NCI-H748 (cell line): Measurements from ENCODE around the gene IZUMO3.
"Not testable (repeated sequence)": the region's sequence is repeated elsewhere in the genome, so short reads cannot be mapped to it uniquely, and the experiment has no call there.

ENCODE experiments used
- DNase-seq: peaks from one replicate; lab custom pipeline; 2025; ENCODE audit not compliant: unreplicated experiment; lab: John Stamatoyannopoulos, UW

IZUMO3 gene, protein sequence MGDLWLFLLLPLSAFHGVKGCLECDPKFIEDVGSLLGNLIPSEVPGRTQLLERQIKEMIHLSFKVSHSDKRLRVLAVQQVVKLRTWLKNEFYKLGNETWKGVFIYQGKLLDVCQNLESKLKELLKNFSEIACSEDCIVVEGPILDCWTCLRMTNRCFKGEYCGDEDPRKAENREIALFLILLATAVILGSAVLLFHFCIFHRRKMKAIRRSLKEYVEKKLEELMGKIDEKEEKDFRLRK

DNA sequence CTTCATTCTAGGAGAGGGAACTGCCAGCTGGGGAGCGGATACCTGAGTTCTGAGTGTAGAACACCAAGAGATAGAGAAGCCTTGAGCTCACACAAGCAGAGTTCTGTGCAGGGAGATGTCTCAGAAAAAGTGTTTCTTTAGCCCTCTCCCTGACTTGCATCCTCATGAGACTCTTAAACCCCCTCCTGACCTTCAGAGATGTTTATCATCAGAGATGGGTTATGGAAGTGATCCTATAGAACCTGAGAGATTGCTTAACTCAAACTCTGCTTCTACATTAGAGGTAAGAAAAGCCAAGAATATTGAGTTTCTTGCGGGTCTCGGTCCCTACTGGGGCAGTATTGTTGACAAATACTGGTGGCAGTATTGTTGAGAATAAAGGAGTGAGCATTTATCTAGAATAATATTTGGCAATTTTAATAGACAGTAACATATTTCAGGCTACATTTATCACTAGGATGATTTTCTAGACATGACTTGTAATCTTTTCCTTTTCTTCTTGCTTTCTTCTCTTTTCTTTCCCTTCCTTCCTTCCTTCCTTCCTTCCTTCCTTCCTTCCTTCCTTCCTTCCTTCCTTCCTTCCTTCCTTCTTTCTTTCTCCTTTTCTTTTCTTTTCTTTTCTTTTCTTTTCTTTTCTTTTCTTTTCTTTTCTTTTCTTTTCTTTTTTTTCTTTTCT lies at the start of gene IZUMO3:
TSS of gene IZUMO3 (minus strand) at position 51 of the 676 bp plus-strand sequence. CDS start 248 bp downstream, outside the sequence.
- DNase-seq: no peak

- no peak for DNase-seq
Measured at GRCh38 chr9:24594234-24594850, 48.6 kb upstream of the IZUMO3 start.

GRCh38 chr9:24590432-24590831 lies 44.7 kb upstream of the IZUMO3 start:
- DNase-seq: no peak

- DNase-seq: no peak
Measured at GRCh38 chr9:24587883-24588282, 42.2 kb upstream of the IZUMO3 start.

- peak; percentile 89 for DNase-seq
Measured at GRCh38 chr9:24582146-24583126, 36.7 kb upstream of the IZUMO3 start.

DNA sequence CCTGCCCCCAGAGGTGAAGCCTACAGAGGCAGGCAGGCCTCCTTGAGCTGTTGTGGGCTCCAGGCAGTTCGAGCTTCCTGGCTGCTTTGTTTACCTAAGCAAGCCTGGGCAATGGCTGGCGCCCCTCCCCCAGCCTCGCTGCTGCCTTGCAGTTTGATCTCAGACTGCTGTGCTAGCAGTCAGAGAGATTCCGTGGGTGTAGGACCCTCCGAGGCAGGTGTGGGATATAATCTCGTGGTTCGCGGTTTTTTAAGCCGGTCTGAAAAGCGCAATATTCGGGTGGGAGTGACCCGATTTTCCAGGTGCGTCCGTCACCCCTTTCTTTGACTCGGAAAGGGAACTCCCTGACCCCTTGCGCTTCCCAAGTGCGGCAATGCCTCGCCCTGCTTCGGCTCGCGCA lies 34.3 kb upstream of the IZUMO3 start:
- DNase-seq: not testable (repeated sequence)

DNA sequence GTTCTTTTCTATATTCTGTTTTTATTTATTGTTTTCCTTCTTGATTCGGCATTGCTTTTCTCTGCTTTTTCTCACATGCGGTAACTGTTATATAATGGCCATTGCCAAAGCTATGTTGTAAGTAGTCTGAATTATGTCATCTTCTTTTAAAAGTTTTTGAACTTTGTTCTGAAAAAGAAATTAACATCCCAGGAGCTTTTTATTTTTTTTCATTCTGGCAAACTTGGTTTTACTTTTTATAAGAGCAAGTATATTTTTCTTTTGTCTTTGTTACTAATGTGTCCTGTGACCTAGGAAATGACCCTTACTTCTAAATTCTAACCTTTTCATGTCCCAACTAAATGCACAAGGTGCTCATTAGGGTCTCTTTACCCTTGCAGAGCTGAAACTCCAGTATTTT lies 26.7 kb upstream of the IZUMO3 start:
- DNase-seq: no peak

GRCh38 chr9:24561957-24562356 lies 16.3 kb upstream of the IZUMO3 start:
- DNase-seq: no peak

DNA sequence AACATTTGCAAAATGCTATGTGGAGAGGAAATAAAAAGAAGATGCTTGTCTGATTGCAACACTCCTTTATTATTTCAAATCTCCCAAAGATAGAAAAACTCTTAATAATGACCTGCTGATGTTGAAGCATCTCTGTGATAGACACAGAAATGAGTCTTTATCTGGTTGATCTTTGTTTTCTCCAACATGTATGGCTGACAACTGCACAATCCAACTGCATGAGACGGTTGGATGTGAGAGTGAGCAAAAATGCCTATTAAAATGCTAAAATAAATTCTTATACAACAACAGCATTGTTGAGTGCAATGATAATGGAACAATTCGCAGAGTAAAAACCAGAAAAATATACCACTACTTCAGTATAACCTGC lies 7.5 kb upstream of the IZUMO3 start:
- no peak for DNase-seq

- DNase-seq: peak; percentile 73
Measured at GRCh38 chr9:24552526-24553182, 7.0 kb upstream of the IZUMO3 start.

DNA sequence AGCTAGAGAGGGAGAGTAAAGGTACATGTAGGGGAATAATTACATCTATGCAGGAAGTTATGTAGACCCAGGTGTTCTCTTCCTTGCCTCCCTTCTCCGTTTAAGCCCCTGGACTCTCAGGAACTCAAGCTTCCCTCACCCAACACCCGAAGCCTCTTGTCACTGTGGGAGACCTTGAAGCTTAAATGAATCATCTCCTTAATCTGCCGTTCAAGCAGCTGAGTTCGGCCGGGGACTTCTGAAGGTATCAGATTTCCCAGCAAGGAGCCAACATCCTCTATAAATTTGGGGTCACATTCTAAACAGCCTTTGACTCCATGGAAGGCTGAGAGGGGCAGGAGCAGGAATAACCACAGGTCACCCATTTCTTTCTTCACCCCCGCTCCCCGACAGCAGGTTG lies 412 bp downstream of the IZUMO3 start:
- DNase-seq: no peak

DNA sequence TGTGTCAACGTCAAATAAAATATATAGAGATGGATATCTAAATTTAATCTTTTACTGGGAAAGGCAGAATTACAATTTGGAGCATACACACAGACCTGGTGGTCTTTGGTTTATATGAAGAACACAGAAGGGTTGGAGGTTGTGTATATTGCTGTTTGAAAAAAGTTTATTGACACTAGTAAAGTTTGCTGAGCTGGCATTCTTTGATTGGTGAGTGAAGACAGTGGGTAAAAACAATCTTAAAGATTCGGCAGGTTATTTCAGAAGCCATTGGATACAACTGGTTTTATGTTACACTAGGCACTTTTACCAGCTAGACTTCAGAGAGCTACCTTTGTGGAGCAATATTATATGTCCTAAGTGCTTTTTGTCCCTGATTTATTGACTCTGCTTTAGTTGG lies 27.2 kb downstream of the IZUMO3 start:
- DNase-seq: no peak

GRCh38 chr9:24516463-24516862 lies 29.2 kb downstream of the IZUMO3 start:
- no peak for DNase-seq

- no peak for DNase-seq
Measured at GRCh38 chr9:24509850-24510249, 35.8 kb downstream of the IZUMO3 start.

DNA sequence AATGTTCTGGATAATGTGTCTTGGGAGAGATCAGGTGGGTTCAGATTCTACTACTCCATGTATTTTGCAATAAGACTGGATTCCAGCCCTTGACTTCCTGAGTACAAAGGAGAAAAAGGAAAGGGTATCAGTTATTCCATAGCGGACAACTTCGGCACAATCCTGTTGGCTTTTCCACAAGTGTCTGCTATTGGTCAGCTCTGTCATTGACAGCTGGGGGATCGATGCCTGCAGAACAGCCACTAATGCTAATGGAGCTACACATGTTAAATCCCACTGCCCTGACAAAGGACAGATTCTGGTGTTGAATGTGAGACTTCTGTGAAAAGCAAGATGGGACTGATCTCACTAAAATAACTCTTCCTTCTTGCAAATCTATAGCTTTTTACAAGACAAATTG lies 41.2 kb downstream of the IZUMO3 start:
- DNase-seq: no peak

GRCh38 chr9:24502206-24502937 lies 43.3 kb downstream of the IZUMO3 start:
- peak; percentile 60 for DNase-seq

- no peak for DNase-seq
Measured at GRCh38 chr9:24500761-24501160, 44.9 kb downstream of the IZUMO3 start.

DNA sequence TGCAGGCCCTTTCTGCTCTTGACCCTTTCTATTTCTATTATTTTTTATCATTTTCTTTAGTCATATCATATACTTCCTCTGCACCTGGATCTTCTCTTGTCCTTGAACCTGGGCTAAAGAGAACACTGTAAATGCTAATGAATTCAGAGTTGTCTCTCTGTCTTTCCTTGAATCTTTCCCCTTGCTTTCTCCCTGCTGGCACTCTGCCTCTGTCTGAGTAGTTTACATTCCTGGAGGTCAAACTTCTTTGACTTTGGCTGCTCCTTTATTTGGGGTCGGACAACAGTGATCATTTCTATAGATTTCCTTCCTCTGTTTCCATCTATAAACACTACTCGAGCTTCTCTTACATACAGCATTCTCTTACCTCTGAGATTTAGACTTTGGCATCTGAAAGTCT lies 47.1 kb downstream of the IZUMO3 start:
- DNase-seq: no peak

DNA sequence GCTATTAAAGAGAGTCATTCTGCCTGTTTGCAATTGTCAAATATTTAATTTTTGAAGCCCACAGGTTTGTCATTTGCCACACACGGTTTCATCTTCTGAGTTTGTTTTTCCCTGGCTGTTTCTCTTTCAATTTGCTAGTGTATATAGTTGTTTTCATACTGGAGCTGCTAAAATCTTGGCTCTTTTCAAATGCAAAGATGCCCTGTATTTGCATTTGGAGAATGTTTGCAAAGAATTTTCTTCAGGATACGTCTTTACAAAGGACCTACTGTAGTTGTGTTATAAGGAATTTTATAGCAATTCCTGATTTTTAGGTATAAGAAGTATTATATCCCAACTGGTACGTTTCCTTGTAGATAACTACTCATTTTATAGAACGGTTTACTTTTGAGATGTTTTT lies 48.0 kb downstream of the IZUMO3 start:
- DNase-seq: no peak
